22Rv1 (cell line): ENCODE measurements around the gene OR4F6.

Source experiments
- ZFX ChIP-seq: fragments of 450-650 bp; IDR thresholded peaks from 2 replicates; pipeline ENCODE4 v1.6.1; 2017; ENCODE audit warnings: antibody characterized with exemption, borderline replicate concordance
- TF ChIP-seq, protein P1 (sequence below): fragments of 450-650 bp; IDR thresholded peaks from 2 replicates; pipeline ENCODE4 v1.5.1; 2017; ENCODE audit warnings: mild to moderate bottlenecking

DNA sequence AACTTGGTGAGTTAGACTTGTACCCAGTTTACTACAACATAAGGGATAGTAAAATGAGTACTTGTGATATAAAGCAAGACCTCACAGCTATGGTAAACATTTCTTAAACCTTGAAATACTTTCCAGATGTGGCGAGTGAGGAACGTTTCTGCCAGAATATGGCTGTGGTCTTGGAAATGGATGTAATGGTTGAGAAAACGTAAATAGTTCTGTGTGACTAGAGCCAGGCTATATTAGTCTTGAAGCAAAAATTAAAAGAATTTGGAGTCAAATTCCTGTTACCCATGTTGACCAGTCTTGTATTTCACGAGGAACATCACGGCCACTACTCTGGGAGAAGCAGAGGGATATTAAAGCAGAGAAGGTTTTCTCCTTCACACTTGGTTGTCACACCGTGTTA is 23.9 kb downstream of the OR4F6 start:
- TF ChIP-seq, protein P1, sequence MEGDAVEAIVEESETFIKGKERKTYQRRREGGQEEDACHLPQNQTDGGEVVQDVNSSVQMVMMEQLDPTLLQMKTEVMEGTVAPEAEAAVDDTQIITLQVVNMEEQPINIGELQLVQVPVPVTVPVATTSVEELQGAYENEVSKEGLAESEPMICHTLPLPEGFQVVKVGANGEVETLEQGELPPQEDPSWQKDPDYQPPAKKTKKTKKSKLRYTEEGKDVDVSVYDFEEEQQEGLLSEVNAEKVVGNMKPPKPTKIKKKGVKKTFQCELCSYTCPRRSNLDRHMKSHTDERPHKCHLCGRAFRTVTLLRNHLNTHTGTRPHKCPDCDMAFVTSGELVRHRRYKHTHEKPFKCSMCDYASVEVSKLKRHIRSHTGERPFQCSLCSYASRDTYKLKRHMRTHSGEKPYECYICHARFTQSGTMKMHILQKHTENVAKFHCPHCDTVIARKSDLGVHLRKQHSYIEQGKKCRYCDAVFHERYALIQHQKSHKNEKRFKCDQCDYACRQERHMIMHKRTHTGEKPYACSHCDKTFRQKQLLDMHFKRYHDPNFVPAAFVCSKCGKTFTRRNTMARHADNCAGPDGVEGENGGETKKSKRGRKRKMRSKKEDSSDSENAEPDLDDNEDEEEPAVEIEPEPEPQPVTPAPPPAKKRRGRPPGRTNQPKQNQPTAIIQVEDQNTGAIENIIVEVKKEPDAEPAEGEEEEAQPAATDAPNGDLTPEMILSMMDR = no peak
- no peak for TF ChIP-seq ZFX
